Measurements from ENCODE around the gene ZNF385B.

The ZNF385B gene

GRCh38 chr2:179855673-179856072 is 5.7 kb downstream of the ZNF385B start:
- no peak for DNase-seq

DNA sequence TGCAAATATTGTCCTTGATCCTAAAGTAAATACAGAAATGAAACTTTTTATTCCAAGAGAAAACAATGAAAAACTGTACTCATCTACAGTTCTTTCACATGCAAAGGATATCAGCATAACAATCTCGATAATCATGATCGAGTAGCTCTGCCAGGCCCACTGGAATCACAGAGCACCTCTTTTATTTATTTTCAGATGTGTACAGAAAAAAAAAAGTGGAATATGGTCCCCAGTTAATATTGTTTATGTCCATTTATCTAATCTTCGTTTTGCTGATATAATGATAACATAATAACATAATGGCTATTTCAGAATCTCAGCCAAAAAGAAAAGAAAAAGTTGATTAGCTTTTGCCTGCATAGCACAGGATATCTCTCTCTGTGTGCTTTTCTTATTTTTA is 6.5 kb downstream of the ZNF385B start:
- no peak for DNase-seq

DNA sequence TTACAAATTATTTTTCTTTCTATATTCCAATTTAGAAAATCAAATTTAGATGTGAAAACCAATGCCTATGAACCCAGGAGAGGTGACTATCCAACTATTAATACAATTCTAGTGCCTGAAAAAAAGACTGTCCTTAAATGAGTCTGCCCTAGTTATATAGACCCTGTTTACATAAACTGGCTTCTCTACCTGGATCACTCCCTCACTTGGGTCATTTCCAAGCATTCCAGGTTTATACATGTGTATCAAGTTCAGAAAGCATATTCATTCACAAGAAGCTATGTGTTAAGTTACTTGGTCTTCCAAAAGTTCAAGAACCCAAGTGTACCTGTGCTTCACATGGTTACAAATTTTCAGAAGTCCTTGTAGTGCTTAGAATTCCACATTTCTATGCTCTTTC is 8.3 kb downstream of the ZNF385B start:
- DNase-seq: no peak

DNA sequence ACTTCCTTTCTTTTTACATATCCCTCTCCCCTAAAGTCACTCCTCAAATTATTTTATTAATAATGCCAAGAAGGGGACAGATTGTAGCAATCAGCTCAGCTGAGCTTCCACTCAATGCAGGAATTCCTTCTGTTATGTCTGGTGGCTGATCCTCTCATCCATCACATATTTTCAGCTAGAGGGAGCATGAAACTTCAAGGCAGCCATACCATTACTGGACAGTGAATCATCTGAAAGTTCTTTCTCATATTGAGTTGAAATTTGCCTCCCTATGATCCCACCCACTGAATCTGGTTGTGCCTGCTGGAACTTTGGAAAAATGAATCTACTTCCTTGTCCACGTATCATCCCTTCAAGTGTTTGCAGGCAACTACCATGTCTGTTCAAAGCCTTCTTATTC is 11.2 kb downstream of the ZNF385B start:
- DNase-seq: no peak

DNA sequence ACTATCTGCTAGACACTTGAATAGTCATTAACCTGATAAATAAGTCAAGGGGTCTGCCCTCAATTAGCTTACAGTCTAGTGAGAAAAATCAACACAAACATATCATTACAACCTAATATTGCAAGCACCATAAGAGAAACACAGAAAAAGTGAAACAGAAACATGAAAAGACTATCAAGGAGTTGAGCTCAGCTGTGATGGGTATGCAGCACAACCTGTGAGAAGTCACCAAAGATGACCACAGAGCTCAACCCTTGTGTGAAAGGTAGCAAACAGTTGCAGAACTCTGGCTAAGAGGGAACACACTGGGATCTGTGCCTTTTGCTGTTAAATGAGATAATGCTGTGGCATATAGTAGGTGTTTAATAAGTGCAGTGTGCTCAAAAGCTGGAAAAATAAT is 11.7 kb downstream of the ZNF385B start:
- no peak for DNase-seq

- DNase-seq: no peak
Measured at GRCh38 chr2:179843541-179843940, 17.9 kb downstream of the ZNF385B start.

DNA sequence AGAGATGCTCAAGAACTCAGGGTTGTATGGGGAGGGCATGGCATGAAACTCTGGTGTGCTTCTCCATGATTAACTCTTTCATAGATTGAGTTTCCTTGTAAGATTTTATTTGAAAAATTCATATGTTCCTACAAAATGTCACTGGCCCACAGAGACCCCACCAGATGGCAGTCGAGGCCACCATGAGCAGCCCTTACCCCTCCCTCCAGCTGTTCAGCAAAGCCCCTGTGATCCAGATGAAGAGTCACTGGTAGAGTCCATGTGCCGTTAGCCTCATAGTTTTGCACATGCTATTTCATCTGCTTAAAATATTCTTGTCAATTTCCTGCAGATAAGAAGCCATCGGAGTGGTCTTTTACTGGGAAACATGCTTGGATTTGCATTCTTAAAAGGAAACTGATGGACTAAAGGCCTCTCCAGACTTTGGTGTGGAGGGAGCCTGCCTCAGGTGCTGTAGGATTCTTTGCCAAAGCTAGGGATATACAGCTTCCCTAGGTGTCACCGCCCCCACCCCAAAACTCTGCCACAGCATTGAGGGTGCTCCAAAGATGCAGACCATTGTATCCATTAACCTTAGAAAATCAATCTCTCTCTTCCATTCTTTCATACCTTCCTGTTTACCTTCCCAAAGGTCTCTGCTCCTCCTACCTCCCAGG is 18.8 kb downstream of the ZNF385B start:
- no peak for DNase-seq

- DNase-seq: no peak
Measured at GRCh38 chr2:179840840-179841239, 20.6 kb downstream of the ZNF385B start.

DNA sequence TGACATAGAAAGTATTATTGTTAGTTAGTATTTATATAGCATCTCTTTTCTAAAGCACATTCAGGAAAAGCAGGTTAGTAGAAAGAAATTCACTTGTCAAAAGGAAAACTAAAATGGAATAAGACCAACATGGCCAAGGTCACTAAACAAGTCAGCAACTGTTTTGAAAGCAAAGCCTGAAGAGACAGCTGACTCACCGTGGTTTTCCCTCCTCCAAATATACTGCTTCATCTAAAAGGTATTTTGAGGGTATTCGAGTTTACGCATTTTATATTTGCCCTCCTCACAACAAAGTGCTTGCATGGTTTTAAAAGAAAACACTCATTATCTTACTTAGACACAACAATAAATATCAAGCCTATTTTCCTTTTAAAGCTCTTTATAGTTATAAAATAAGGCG is 24.0 kb downstream of the ZNF385B start:
- DNase-seq: no peak

GRCh38 chr2:179830043-179830787 is 31.2 kb downstream of the ZNF385B start:
- no peak for DNase-seq

- DNase-seq: no peak
Measured at GRCh38 chr2:179826297-179826696, 35.1 kb downstream of the ZNF385B start.

DNA sequence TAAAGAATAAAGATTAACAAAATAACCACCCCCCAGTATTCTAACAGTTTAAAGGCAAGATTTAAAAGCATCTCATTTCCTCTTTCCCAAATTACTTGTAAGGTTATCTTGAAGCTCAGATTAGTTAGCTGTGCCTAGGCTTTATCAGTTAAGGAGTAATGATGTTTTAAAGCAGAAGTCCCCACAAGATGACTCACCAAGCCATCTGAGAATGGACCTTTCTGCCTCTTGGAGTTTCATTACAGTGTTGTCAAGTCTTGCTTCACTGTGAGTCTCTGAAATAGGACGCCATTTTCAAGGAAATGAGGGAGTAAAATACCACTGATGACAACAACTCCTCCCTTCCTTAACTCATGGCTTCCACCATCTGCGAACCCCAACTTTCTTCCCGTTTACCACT is 35.9 kb downstream of the ZNF385B start:
- DNase-seq: no peak

GRCh38 chr2:179824961-179825360 is 36.5 kb downstream of the ZNF385B start:
- DNase-seq: no peak

DNA sequence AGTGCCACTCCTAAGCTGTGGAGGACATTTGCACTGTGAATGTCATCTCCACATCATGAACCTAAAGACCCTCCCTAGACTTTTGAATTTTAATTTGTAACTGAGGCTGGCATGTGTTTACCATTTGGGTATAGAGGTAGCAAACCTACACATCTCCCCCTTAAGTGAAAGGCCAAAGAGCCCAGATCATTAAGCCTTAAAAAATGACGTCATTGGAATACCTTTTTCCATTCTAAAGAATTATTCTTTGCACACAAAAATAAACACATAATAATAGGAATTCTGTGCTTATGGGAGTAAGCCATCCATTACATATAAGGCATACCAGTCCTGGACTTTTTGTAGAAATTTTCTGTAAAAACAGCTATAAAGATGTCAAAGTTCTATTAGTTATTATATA is 38.9 kb downstream of the ZNF385B start:
- DNase-seq: no peak

- no peak for DNase-seq
Measured at GRCh38 chr2:179818546-179818945, 42.9 kb downstream of the ZNF385B start.

GRCh38 chr2:179817181-179817841 is 44.1 kb downstream of the ZNF385B start:
- DNase-seq: no peak

DNA sequence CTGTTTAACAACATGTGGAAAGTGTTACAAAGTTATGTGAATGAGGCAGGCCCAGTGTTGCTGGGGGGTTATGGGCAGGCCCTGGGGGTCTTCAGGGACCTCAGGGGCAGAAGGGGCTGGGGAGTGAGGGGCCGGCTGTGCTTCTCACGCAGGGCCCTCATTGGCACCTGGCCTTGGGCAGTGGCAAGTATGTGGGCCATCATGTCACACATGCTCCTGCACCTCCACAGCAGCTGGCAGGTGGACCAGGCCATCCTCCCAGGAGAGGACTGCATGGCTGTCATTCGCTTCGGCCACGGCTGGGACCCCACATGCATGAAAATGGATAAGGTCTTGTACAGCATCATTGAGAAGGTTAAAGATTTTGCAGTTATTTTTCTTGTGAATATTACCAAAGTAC is 47.4 kb downstream of the ZNF385B start:
- no peak for DNase-seq

GRCh38 chr2:179812501-179812900 is 48.9 kb downstream of the ZNF385B start:
- no peak for DNase-seq

DNA sequence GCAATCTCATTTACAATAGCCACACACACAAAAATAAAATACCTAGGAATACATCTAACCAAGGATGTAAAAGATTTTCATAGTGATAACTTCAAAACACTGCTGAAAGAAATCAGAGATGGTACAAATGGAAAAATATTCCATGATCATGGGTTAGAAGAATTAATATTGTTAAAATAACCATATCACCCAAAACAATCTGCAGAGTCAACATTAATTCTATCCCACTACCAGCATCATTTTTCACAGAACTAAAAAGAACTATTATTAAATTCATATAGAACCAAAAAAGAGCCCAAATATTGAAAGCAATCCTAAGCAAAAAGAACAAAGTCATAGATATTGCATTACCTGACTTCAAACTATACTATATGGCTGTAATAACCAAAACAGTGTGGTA is 50.4 kb downstream of the ZNF385B start:
- DNase-seq: no peak

- no peak for DNase-seq
Measured at GRCh38 chr2:179809606-179810005, 51.8 kb downstream of the ZNF385B start.

GRCh38 chr2:179805001-179805400 is 56.4 kb downstream of the ZNF385B start:
- DNase-seq: no peak

DNA sequence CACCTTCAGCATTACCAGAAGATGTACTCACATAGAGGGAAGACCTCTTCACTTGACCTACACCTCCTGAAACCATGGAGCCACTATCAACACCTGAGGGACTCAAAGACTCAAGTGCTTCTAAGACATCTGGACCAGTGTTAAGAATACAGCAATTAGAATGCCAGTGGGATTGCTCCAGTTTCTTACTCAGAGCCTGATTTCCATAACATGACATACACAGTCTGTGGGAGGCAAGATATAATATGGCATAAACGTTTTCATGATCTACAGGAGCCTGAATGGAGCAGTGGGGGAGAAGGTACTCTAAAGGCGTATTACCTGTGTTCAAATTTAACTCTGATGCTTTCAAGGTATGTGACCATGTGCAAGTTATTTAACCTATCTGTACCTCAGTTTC is 57.2 kb downstream of the ZNF385B start:
- no peak for DNase-seq

GRCh38 chr2:179802051-179802882 is 59.1 kb downstream of the ZNF385B start:
- DNase-seq: no peak
